ENCODE results near the gene PHF2.

PHF2 gene

GRCh38 chr9:93620881-93621820 lies 44.8 kb downstream of the PHF2 start:
- Mint-ChIP-seq H3K4me3 (no peak overlapping the region), H3K27me3 (no peaks in the 10 kb centered on the region), H3K27ac (no peak overlapping the region), H3K4me1 (peaks cover 18% of the 10 kb centered on the region), H3K36me3 (peaks cover under 1% of the 10 kb centered on the region), H3K9me3 (no peaks in the 10 kb centered on the region)

GRCh38 chr9:93621922-93622321 lies 45.5 kb downstream of the PHF2 start:
- Mint-ChIP-seq H3K27me3 (no peaks in the 10 kb centered on the region), H3K4me3 (no peak overlapping the region), H3K36me3 (peaks cover 3% of the 10 kb centered on the region), H3K27ac (no peak overlapping the region), H3K9me3 (no peaks in the 10 kb centered on the region), H3K4me1 (peaks cover 17% of the 10 kb centered on the region)

- H3K9me3 Mint-ChIP-seq = no peaks in the 10 kb centered on the region
- H3K27ac Mint-ChIP-seq = no peak overlapping the region
- no peak overlapping the region for H3K4me3 Mint-ChIP-seq
- no peaks in the 10 kb centered on the region for H3K27me3 Mint-ChIP-seq
- peaks cover 8% of the 10 kb centered on the region for H3K36me3 Mint-ChIP-seq
- H3K4me1 Mint-ChIP-seq = peaks cover 13% of the 10 kb centered on the region
Observed at GRCh38 chr9:93622691-93623090, 46.3 kb downstream of the PHF2 start.

- H3K9me3 Mint-ChIP-seq = no peaks in the 10 kb centered on the region
- H3K36me3 Mint-ChIP-seq = peaks cover 8% of the 10 kb centered on the region
- H3K4me3 Mint-ChIP-seq = no peak overlapping the region
- H3K27ac Mint-ChIP-seq = no peak overlapping the region
- H3K4me1 Mint-ChIP-seq = peaks cover 8% of the 10 kb centered on the region
- H3K27me3 Mint-ChIP-seq = no peaks in the 10 kb centered on the region
Observed at GRCh38 chr9:93623753-93624152, 47.4 kb downstream of the PHF2 start.

GRCh38 chr9:93624431-93624834 lies 48.0 kb downstream of the PHF2 start:
- Mint-ChIP-seq H3K27ac (no peak overlapping the region), H3K36me3 (peaks cover 8% of the 10 kb centered on the region), H3K27me3 (no peaks in the 10 kb centered on the region), H3K4me3 (no peak overlapping the region), H3K9me3 (no peaks in the 10 kb centered on the region), H3K4me1 (peaks cover 8% of the 10 kb centered on the region)

- Mint-ChIP-seq H3K4me3 (no peak overlapping the region), H3K27me3 (no peaks in the 10 kb centered on the region), H3K4me1 (peaks cover 8% of the 10 kb centered on the region), H3K36me3 (peaks cover 10% of the 10 kb centered on the region), H3K9me3 (no peaks in the 10 kb centered on the region), H3K27ac (no peak overlapping the region)
Observed at GRCh38 chr9:93624977-93625376, 48.6 kb downstream of the PHF2 start.

GRCh38 chr9:93629920-93630319 lies 53.5 kb downstream of the PHF2 start:
- Mint-ChIP-seq H3K27me3 (no peaks in the 10 kb centered on the region), H3K4me1 (no peaks in the 10 kb centered on the region), H3K36me3 (peaks cover 12% of the 10 kb centered on the region), H3K9me3 (no peaks in the 10 kb centered on the region), H3K27ac (no peak overlapping the region), H3K4me3 (no peak overlapping the region)

- Mint-ChIP-seq H3K4me1 (no peaks in the 10 kb centered on the region), H3K9me3 (peaks cover 5% of the 10 kb centered on the region), H3K4me3 (no peak overlapping the region), H3K36me3 (peaks cover 20% of the 10 kb centered on the region), H3K27ac (no peak overlapping the region), H3K27me3 (no peaks in the 10 kb centered on the region)
Observed at GRCh38 chr9:93630806-93631411, 54.5 kb downstream of the PHF2 start.

- H3K4me3 Mint-ChIP-seq = no peak overlapping the region
- no peaks in the 10 kb centered on the region for H3K4me1 Mint-ChIP-seq
- peaks cover 35% of the 10 kb centered on the region for H3K36me3 Mint-ChIP-seq
- H3K27ac Mint-ChIP-seq = no peak overlapping the region
- peaks cover 5% of the 10 kb centered on the region for H3K9me3 Mint-ChIP-seq
- H3K27me3 Mint-ChIP-seq = no peaks in the 10 kb centered on the region
Observed at GRCh38 chr9:93633492-93634221, 57.3 kb downstream of the PHF2 start.

GRCh38 chr9:93634311-93635185 lies 58.2 kb downstream of the PHF2 start:
- no peaks in the 10 kb centered on the region for H3K4me1 Mint-ChIP-seq
- H3K36me3 Mint-ChIP-seq = peaks cover 35% of the 10 kb centered on the region
- H3K4me3 Mint-ChIP-seq = no peak overlapping the region
- no peaks in the 10 kb centered on the region for H3K27me3 Mint-ChIP-seq
- H3K9me3 Mint-ChIP-seq = peaks cover 5% of the 10 kb centered on the region
- no peak overlapping the region for H3K27ac Mint-ChIP-seq

GRCh38 chr9:93635186-93636107 lies 59.1 kb downstream of the PHF2 start:
- no peaks in the 10 kb centered on the region for H3K4me1 Mint-ChIP-seq
- H3K36me3 Mint-ChIP-seq = peaks cover 36% of the 10 kb centered on the region
- H3K4me3 Mint-ChIP-seq = no peak overlapping the region
- H3K27me3 Mint-ChIP-seq = no peaks in the 10 kb centered on the region
- H3K9me3 Mint-ChIP-seq = peaks cover 5% of the 10 kb centered on the region
- no peak overlapping the region for H3K27ac Mint-ChIP-seq

GRCh38 chr9:93636172-93636661 lies 59.8 kb downstream of the PHF2 start:
- no peak overlapping the region for H3K4me3 Mint-ChIP-seq
- H3K9me3 Mint-ChIP-seq = peaks cover 5% of the 10 kb centered on the region
- H3K4me1 Mint-ChIP-seq = no peaks in the 10 kb centered on the region
- no peak overlapping the region for H3K27ac Mint-ChIP-seq
- no peaks in the 10 kb centered on the region for H3K27me3 Mint-ChIP-seq
- H3K36me3 Mint-ChIP-seq = peaks cover 39% of the 10 kb centered on the region

- no peaks in the 10 kb centered on the region for H3K4me1 Mint-ChIP-seq
Observed at GRCh38 chr9:93636667-93637066, 60.3 kb downstream of the PHF2 start.

GRCh38 chr9:93637886-93638285 lies 61.5 kb downstream of the PHF2 start:
- Mint-ChIP-seq H3K4me3 (no peak overlapping the region), H3K9me3 (peaks cover 5% of the 10 kb centered on the region), H3K27me3 (no peaks in the 10 kb centered on the region), H3K36me3 (peaks cover 46% of the 10 kb centered on the region), H3K4me1 (no peaks in the 10 kb centered on the region), H3K27ac (no peak overlapping the region)

More at GRCh38 chr9:93636667-93637066, 60.3 kb downstream of the PHF2 start:
- H3K4me3 Mint-ChIP-seq = no peak overlapping the region
- peaks cover 5% of the 10 kb centered on the region for H3K9me3 Mint-ChIP-seq
- peaks cover 41% of the 10 kb centered on the region for H3K36me3 Mint-ChIP-seq
- no peaks in the 10 kb centered on the region for H3K27me3 Mint-ChIP-seq
- no peak overlapping the region for H3K27ac Mint-ChIP-seq
